Measurements from ENCODE around the gene ZNF608.

The ZNF608 gene

GRCh38 chr5:124736805-124737188 is 9.6 kb downstream of the ZNF608 start:
- DNase-seq (ENCODE audit: low read depth) = no peak

GRCh38 chr5:124736082-124736804 is 10.2 kb downstream of the ZNF608 start:
- no peak for DNase-seq (ENCODE audit: low read depth)

- no peak for DNase-seq (ENCODE audit: low read depth)
Observed at GRCh38 chr5:124735169-124735858, 11.1 kb downstream of the ZNF608 start.

GRCh38 chr5:124734574-124735168 is 11.8 kb downstream of the ZNF608 start:
- no peak for DNase-seq (ENCODE audit: low read depth)

- no peak for DNase-seq (ENCODE audit: low read depth)
Observed at GRCh38 chr5:124733329-124733650, 13.1 kb downstream of the ZNF608 start.

GRCh38 chr5:124732428-124733328 is 13.8 kb downstream of the ZNF608 start:
- no peak for DNase-seq (ENCODE audit: low read depth)

GRCh38 chr5:124730381-124730780 is 16.1 kb downstream of the ZNF608 start:
- no peak for DNase-seq (ENCODE audit: low read depth)

GRCh38 chr5:124729720-124730359 is 16.6 kb downstream of the ZNF608 start:
- no peak for DNase-seq (ENCODE audit: low read depth)

GRCh38 chr5:124728968-124729332 is 17.5 kb downstream of the ZNF608 start:
- no peak for DNase-seq (ENCODE audit: low read depth)

- DNase-seq (ENCODE audit: low read depth) = no peak
Observed at GRCh38 chr5:124728331-124728967, 18.0 kb downstream of the ZNF608 start.

GRCh38 chr5:124726631-124727362 is 19.6 kb downstream of the ZNF608 start:
- DNase-seq (ENCODE audit: low read depth) = no peak

- no peak for DNase-seq (ENCODE audit: low read depth)
Observed at GRCh38 chr5:124725622-124726258, 20.7 kb downstream of the ZNF608 start.

- no peak for DNase-seq (ENCODE audit: low read depth)
Observed at GRCh38 chr5:124725040-124725434, 21.4 kb downstream of the ZNF608 start.

- no peak for DNase-seq (ENCODE audit: low read depth)
Observed at GRCh38 chr5:124724357-124725039, 21.9 kb downstream of the ZNF608 start.

GRCh38 chr5:124721229-124721735 is 25.2 kb downstream of the ZNF608 start:
- DNase-seq (ENCODE audit: low read depth) = no peak

- no peak for DNase-seq (ENCODE audit: low read depth)
Observed at GRCh38 chr5:124720593-124720992, 25.8 kb downstream of the ZNF608 start.

- no peak for DNase-seq (ENCODE audit: low read depth)
Observed at GRCh38 chr5:124719113-124719967, 27.1 kb downstream of the ZNF608 start.

- DNase-seq (ENCODE audit: low read depth) = no peak
Observed at GRCh38 chr5:124718380-124718789, 28.1 kb downstream of the ZNF608 start.

Measured in stimulated activated CD8-positive, alpha-beta memory T cell treated with anti-CD3 and anti-CD28 coated beads, Interleukin-15, amount 100 ng/mL, for 24 hours (primary cell).